GM21526 (cell line): ENCODE measurements around the gene SLC7A8.

Source experiments
- ATAC-seq: cut with Tn5 transposase; IDR thresholded peaks from one replicate; pipeline ENCODE4 v1.9.1; 2021; ENCODE audit warnings: moderate library complexity; ENCODE audit not compliant: unreplicated experiment, low FRiP score

The SLC7A8 gene

GRCh38 chr14:23101986-23102625 lies 81.4 kb downstream of the SLC7A8 start:
- ATAC-seq, result no peak

GRCh38 chr14:23101213-23101970 lies 82.1 kb downstream of the SLC7A8 start:
- no peak for ATAC-seq

GRCh38 chr14:23099212-23099861 lies 84.1 kb downstream of the SLC7A8 start:
- ATAC-seq, result no peak

- no peak for ATAC-seq
Observed at GRCh38 chr14:23097786-23098185, 85.7 kb downstream of the SLC7A8 start.

- ATAC-seq, result peak; percentile 85
Observed at GRCh38 chr14:23095196-23096108, 88.0 kb downstream of the SLC7A8 start, which contains the start of gene C14orf119. Gene C14orf119, plus strand, starts transcription at chr14:23095505. Its CDS starts 2,154 bp downstream, at chr14:23097659.

- ATAC-seq, result peak; percentile 40
Observed at GRCh38 chr14:23094666-23095195, 88.7 kb downstream of the SLC7A8 start, which contains the start of gene ACIN1. Gene ACIN1, minus strand, starts transcription at chr14:23095136. Its CDS starts 24 bp downstream, at chr14:23095112.

GRCh38 chr14:23093991-23094665 lies 89.3 kb downstream of the SLC7A8 start:
- ATAC-seq, result peak; percentile 37

GRCh38 chr14:23093526-23093925 lies 89.9 kb downstream of the SLC7A8 start:
- no peak for ATAC-seq

GRCh38 chr14:23093104-23093503 lies 90.4 kb downstream of the SLC7A8 start:
- ATAC-seq, result no peak

- no peak for ATAC-seq
Observed at GRCh38 chr14:23091294-23092225, 91.9 kb downstream of the SLC7A8 start.

GRCh38 chr14:23090254-23090636 lies 93.2 kb downstream of the SLC7A8 start:
- ATAC-seq, result no peak

- ATAC-seq, result no peak
Observed at GRCh38 chr14:23089498-23090253, 93.8 kb downstream of the SLC7A8 start.

GRCh38 chr14:23086565-23086964 lies 96.9 kb downstream of the SLC7A8 start:
- ATAC-seq, result no peak

GRCh38 chr14:23085458-23085857 lies 98.0 kb downstream of the SLC7A8 start:
- no peak for ATAC-seq

GRCh38 chr14:23080474-23080873 lies 103.0 kb downstream of the SLC7A8 start:
- no peak for ATAC-seq

GRCh38 chr14:23079716-23080115 lies 103.7 kb downstream of the SLC7A8 start:
- ATAC-seq, result no peak

GRCh38 chr14:23078692-23079116 lies 104.8 kb downstream of the SLC7A8 start:
- ATAC-seq, result no peak

GRCh38 chr14:23077962-23078361 lies 105.5 kb downstream of the SLC7A8 start:
- no peak for ATAC-seq
